GM19240 (cell line): ENCODE data around the gene NKX6-2.
"Not testable (repeated sequence)": the region's sequence is repeated elsewhere in the genome, so short reads cannot be mapped to it uniquely, and the experiment has no call there.

ENCODE experiments used
- DNase-seq: peaks from one replicate; pipeline ENCODE4 v3.0.0; 2011; ENCODE audit warnings: low spot score; ENCODE audit not compliant: insufficient read length

The NKX6-2 gene

GRCh38 chr10:132785723-132786475 is at the start of gene NKX6-2:
Gene NKX6-2 (minus strand): TSS chr10:132786147. CDS start chr10:132785948, 199 bp downstream.
- no peak for DNase-seq

GRCh38 chr10:132834891-132835847 is 49.2 kb upstream of the NKX6-2 start:
- DNase-seq = no peak

- DNase-seq = no peak
These were observed 48.4 kb upstream of the NKX6-2 start for GRCh38 chr10:132834311-132834761.

GRCh38 chr10:132833421-132834111 is 47.6 kb upstream of the NKX6-2 start:
- no peak for DNase-seq

- no peak for DNase-seq
These were observed 46.4 kb upstream of the NKX6-2 start for GRCh38 chr10:132832186-132832969.

GRCh38 chr10:132829403-132829802 is 43.5 kb upstream of the NKX6-2 start:
- DNase-seq = no peak

- no peak for DNase-seq
These were observed 42.7 kb upstream of the NKX6-2 start for GRCh38 chr10:132828681-132829080.

- DNase-seq = no peak
These were observed 42.1 kb upstream of the NKX6-2 start for GRCh38 chr10:132827861-132828539.

- DNase-seq = no peak
These were observed 41.5 kb upstream of the NKX6-2 start for GRCh38 chr10:132827423-132827789.

- no peak for DNase-seq
These were observed 40.8 kb upstream of the NKX6-2 start for GRCh38 chr10:132826524-132827422.

- not testable (repeated sequence) for DNase-seq
These were observed 40.0 kb upstream of the NKX6-2 start for GRCh38 chr10:132825783-132826523.

GRCh38 chr10:132820056-132820455 is 34.1 kb upstream of the NKX6-2 start:
- no peak for DNase-seq

GRCh38 chr10:132817701-132818211 is 31.8 kb upstream of the NKX6-2 start:
- no peak for DNase-seq

GRCh38 chr10:132816718-132817117 is 30.8 kb upstream of the NKX6-2 start:
- DNase-seq = no peak

GRCh38 chr10:132815168-132815857 is 29.4 kb upstream of the NKX6-2 start:
- DNase-seq = no peak

- DNase-seq = no peak
These were observed 28.5 kb upstream of the NKX6-2 start for GRCh38 chr10:132814469-132814856.

GRCh38 chr10:132813560-132814468 is 27.9 kb upstream of the NKX6-2 start:
- no peak for DNase-seq
